Mesenchymal stem cell (in vitro differentiated cells and primary cell): ENCODE measurements around the gene ENG.

Source experiments
- DNase-seq: peaks from one replicate; pipeline ENCODE4 v3.0.0-alpha.2; 2013
- H2AFZ ChIP-seq: one replicate; pipeline ENCODE4 v1.6.1; 2013; ENCODE audit warnings: low read depth, mild to moderate bottlenecking, control low read depth, inconsistent platforms, low read length, moderate library complexity
- H2AK5ac ChIP-seq: 2 replicates; pipeline ENCODE4 v1.6.1; 2013; ENCODE audit warnings: low read length, moderate library complexity, mild to moderate bottlenecking, inconsistent platforms; ENCODE audit not compliant: severe bottlenecking
- H2BK120ac ChIP-seq: one replicate; pipeline ENCODE4 v1.6.1; 2013; ENCODE audit warnings: low read depth, mild to moderate bottlenecking, inconsistent platforms, low read length, moderate library complexity
- H2BK12ac ChIP-seq, 2 experiments: one replicate each; pipeline ENCODE4 v1.6.1; 2013; ENCODE audit warnings: inconsistent platforms in 2 of 2, low read length in 2 of 2, mild to moderate bottlenecking in 2 of 2, moderate library complexity in 2 of 2, control low read depth in 1 of 2
- H2BK15ac ChIP-seq: one replicate; pipeline ENCODE4 v1.6.1; 2013; ENCODE audit warnings: mild to moderate bottlenecking, low read depth, inconsistent platforms; ENCODE audit not compliant: poor library complexity, severe bottlenecking
- H2BK5ac ChIP-seq: 2 replicates; pipeline ENCODE4 v1.6.1; 2013; ENCODE audit warnings: low read depth, mild to moderate bottlenecking, low read length, control low read depth, inconsistent platforms; ENCODE audit not compliant: poor library complexity, severe bottlenecking
- H3K14ac ChIP-seq, 2 experiments: one replicate each; pipeline ENCODE4 v1.6.1; 2013; ENCODE audit warnings: inconsistent platforms in 2 of 2, low read length in 2 of 2, control low read depth in 1 of 2, mild to moderate bottlenecking in 1 of 2, moderate library complexity in 1 of 2
- H3K18ac ChIP-seq, 2 experiments: one replicate each; pipeline ENCODE4 v1.6.1; 2013; ENCODE audit warnings: inconsistent platforms in 2 of 2, low read length in 2 of 2, control low read depth in 1 of 2, low read depth in 1 of 2, mild to moderate bottlenecking in 1 of 2
- H3K23ac ChIP-seq, 2 experiments: one replicate each; pipeline ENCODE4 v1.6.1; 2013; ENCODE audit warnings: inconsistent platforms in 2 of 2, low read length in 2 of 2, mild to moderate bottlenecking in 2 of 2, moderate library complexity in 2 of 2, control low read depth in 1 of 2
- H3K27ac ChIP-seq: 2 replicates; pipeline ENCODE4 v1.5.1; 2013; ENCODE audit warnings: mild to moderate bottlenecking, moderate library complexity, low read length, control low read depth, inconsistent platforms; ENCODE audit not compliant: poor library complexity, severe bottlenecking
- H3K27me3 ChIP-seq, 2 experiments: 2 replicates each; pipeline versions ENCODE4 v1.6.1 to v1.7.0; 2013; ENCODE audit warnings: low read length in 2 of 2, mild to moderate bottlenecking in 2 of 2, moderate library complexity in 2 of 2, control low read depth in 1 of 2, inconsistent platforms in 1 of 2; ENCODE audit not compliant: control insufficient read depth in 1 of 2, insufficient read depth in 1 of 2
- H3K36me3 ChIP-seq, 2 experiments: 2 replicates each; pipeline versions ENCODE4 v1.6.1 to v1.7.0; 2013; ENCODE audit warnings: low read length in 2 of 2, control low read depth in 1 of 2, inconsistent platforms in 1 of 2, low read depth in 1 of 2, mild to moderate bottlenecking in 1 of 2; ENCODE audit not compliant: insufficient read depth in 2 of 2, control insufficient read depth in 1 of 2
- H3K4ac ChIP-seq, 2 experiments: one replicate each; pipeline ENCODE4 v1.6.1; 2013; ENCODE audit warnings: inconsistent platforms in 2 of 2, low read length in 2 of 2, mild to moderate bottlenecking in 2 of 2, moderate library complexity in 2 of 2, control low read depth in 1 of 2, low read depth in 1 of 2
- H3K4me1 ChIP-seq: 2 replicates; pipeline ENCODE4 v1.6.1; 2013; ENCODE audit warnings: low read depth, low read length, control low read depth; ENCODE audit not compliant: control insufficient read depth, insufficient read depth
- H3K4me2 ChIP-seq: 2 replicates; pipeline ENCODE4 v1.6.1; 2013; ENCODE audit warnings: low read length, mild to moderate bottlenecking, inconsistent platforms; ENCODE audit not compliant: poor library complexity, severe bottlenecking
- H3K4me3 ChIP-seq, 2 experiments: 2 replicates each; pipeline versions ENCODE4 v1.5.1 to v1.7.0; 2013; ENCODE audit warnings: low read length in 2 of 2, mild to moderate bottlenecking in 2 of 2, control low read depth in 1 of 2, low read depth in 1 of 2; ENCODE audit not compliant: insufficient read depth in 1 of 2
- H3K79me1 ChIP-seq: replicated peaks from 2 replicates; pipeline ENCODE4 v1.6.1; 2013; ENCODE audit warnings: mild to moderate bottlenecking, control low read depth, low read length, inconsistent platforms; ENCODE audit not compliant: poor library complexity, severe bottlenecking
- H3K9ac ChIP-seq: 2 replicates; pipeline ENCODE4 v1.7.0; 2013; ENCODE audit warnings: mild to moderate bottlenecking, low read length, moderate library complexity
- H3K9me3 ChIP-seq: 2 replicates; pipeline ENCODE4 v1.7.0; 2013; ENCODE audit warnings: mild to moderate bottlenecking, low read length; ENCODE audit not compliant: control insufficient read depth
- H4K8ac ChIP-seq: one replicate; pipeline ENCODE4 v1.6.1; 2013; ENCODE audit warnings: inconsistent platforms, mild to moderate bottlenecking, low read length, moderate library complexity
- H4K91ac ChIP-seq: one replicate; pipeline ENCODE4 v1.6.1; 2013; ENCODE audit warnings: mild to moderate bottlenecking, low read length, inconsistent platforms
- WGBS: methylation state at CpG from one replicate; pipeline ENCODE4 v1.1.7; 2013; ENCODE audit warnings: mixed read lengths; 5-methylcytosine and 5-hydroxymethylcytosine counted together

ENG gene

GRCh38 chr9:127898433-127899127, 44.1 kb upstream of the ENG start:
- peak overlapping the region; percentile 38 to 94 for H2BK12ac ChIP-seq
- peak overlapping the region; percentile 62 for H3K4me2 ChIP-seq
- H4K8ac ChIP-seq, result peak overlapping the region; percentile 92
- peak overlapping the region; percentile 84 to 90 for H3K4me3 ChIP-seq
- peak overlapping the region; percentile 94 for H2BK15ac ChIP-seq
- peak; percentile 94 for DNase-seq
- H3K36me3 ChIP-seq, result peaks cover 35 to 36% of the 10 kb centered on the region in 2 experiments
- peaks cover 37% of the 10 kb centered on the region for H3K4me1 ChIP-seq
- peak overlapping the region in 1 of 2 experiments; percentile 86 for H3K23ac ChIP-seq
- H3K9me3 ChIP-seq, result no peaks in the 10 kb centered on the region
- H2AK5ac ChIP-seq, result no peak overlapping the region
- peak overlapping the region; percentile 68 for H2AFZ ChIP-seq
- H3K79me1 ChIP-seq, result peaks cover 30% of the 10 kb centered on the region
- peak overlapping the region; percentile 98 to 100 for H3K4ac ChIP-seq
- no peaks in the 10 kb centered on the region for H3K27me3 ChIP-seq
- peak overlapping the region; percentile 97 for H2BK120ac ChIP-seq
- peak overlapping the region; percentile 95 to 97 for H3K18ac ChIP-seq
- H4K91ac ChIP-seq, result peak overlapping the region; percentile 98
- H3K27ac ChIP-seq, result peak overlapping the region; percentile 77
- H2BK5ac ChIP-seq, result peak overlapping the region; percentile 85
- WGBS, result 8% methylated on average over 24 of the region's 32 CpGs
- peak overlapping the region; percentile 58 to 78 for H3K14ac ChIP-seq
- peak overlapping the region; percentile 98 for H3K9ac ChIP-seq

DNA sequence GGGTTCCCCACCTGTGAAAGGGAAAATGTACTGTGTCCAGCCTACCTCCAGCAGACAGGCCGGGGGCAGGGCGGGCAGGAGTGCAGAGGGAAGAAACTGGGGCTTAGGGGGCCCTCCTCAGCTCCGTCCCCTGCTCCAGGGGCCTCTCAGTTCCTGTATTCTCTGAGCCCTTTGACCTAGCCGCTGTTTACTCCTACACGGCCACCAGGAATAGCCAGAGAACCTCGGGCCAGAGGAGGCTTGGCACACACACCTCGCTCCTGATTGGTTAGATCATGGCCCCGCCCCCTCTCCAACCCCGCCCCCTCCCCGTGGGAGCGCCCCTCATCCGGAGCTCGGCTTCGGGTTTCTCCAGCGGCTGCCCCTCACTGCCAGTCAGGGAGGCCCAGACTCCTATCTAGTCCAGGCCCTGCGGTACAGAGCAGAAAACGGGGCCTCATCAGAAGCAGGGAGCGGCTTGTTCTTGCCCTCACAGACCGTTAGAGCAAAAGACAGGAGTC, 42.8 kb upstream of the ENG start:
- Histone ChIP-seq H4K8ac (no peak overlapping the region), H2AK5ac (no peak overlapping the region), H2BK5ac (no peak overlapping the region), H3K18ac (peak overlapping the region; percentile 42 to 81), H2BK12ac (peak overlapping the region in 1 of 2 experiments; percentile 96), H3K23ac (no peak overlapping the region), H3K36me3 (peaks cover 46 to 50% of the 10 kb centered on the region in 2 experiments), H2BK120ac (peak overlapping the region; percentile 69), H3K9me3 (no peaks in the 10 kb centered on the region), H3K27ac (peak overlapping the region; percentile 30), H3K79me1 (peaks cover 39% of the 10 kb centered on the region), H3K4me1 (peaks cover 30% of the 10 kb centered on the region), H3K4me2 (peak overlapping the region; percentile 41), H4K91ac (no peak overlapping the region), H3K9ac (peak overlapping the region; percentile 98), H3K4me3 (peak overlapping the region in 1 of 2 experiments; percentile 90), H2BK15ac (no peak overlapping the region), H2AFZ (no peak overlapping the region), H3K4ac (peak overlapping the region in 1 of 2 experiments; percentile 94), H3K14ac (no peak overlapping the region), H3K27me3 (no peaks in the 10 kb centered on the region)
- WGBS, result 11% methylated on average over 18 of the region's 19 CpGs
- peak; percentile 92 for DNase-seq

GRCh38 chr9:127896395-127897192, 42.1 kb upstream of the ENG start:
- peaks cover 39% of the 10 kb centered on the region for H3K79me1 ChIP-seq
- H3K9ac ChIP-seq, result peak overlapping the region; percentile 83
- H4K8ac ChIP-seq, result peak overlapping the region; percentile 74
- peak overlapping the region; percentile 49 to 75 for H2BK12ac ChIP-seq
- H3K14ac ChIP-seq, result no peak overlapping the region
- no peak overlapping the region for H2AFZ ChIP-seq
- peak overlapping the region in 1 of 2 experiments; percentile 76 for H3K4me3 ChIP-seq
- WGBS, result 84% methylated on average over 16 of the region's 16 CpGs
- H2BK120ac ChIP-seq, result peak overlapping the region; percentile 54
- peaks cover 46 to 53% of the 10 kb centered on the region in 2 experiments for H3K36me3 ChIP-seq
- no peak overlapping the region for H2BK15ac ChIP-seq
- H3K9me3 ChIP-seq, result no peaks in the 10 kb centered on the region
- H3K18ac ChIP-seq, result peak overlapping the region; percentile 42 to 61
- H2AK5ac ChIP-seq, result peak overlapping the region; percentile 6
- H3K4ac ChIP-seq, result no peak overlapping the region
- H2BK5ac ChIP-seq, result no peak overlapping the region
- peak overlapping the region; percentile 41 for H3K4me2 ChIP-seq
- no peak for DNase-seq
- peak overlapping the region; percentile 10 for H3K27ac ChIP-seq
- no peaks in the 10 kb centered on the region for H3K27me3 ChIP-seq
- H4K91ac ChIP-seq, result peak overlapping the region; percentile 9
- peaks cover 29% of the 10 kb centered on the region for H3K4me1 ChIP-seq
- H3K23ac ChIP-seq, result no peak overlapping the region

DNA sequence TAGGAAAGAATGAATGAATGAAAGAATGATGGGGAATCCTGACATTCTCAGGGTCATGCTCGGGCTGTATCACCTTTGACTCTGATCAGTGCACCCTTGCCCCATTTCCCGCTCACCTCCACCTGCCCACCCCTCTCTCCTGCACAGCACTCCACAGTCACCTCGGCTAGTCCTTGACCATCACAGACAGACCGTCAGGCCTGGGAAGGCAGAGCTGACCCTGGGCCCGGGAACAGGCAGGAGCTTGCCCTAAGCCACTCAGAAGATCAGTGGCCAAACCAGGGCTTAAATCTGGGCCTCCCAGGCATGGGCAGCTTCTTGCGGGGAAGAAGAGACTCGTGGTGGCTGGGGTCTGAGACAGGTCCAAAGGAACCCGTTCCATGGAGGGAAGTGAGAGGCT, 41.4 kb upstream of the ENG start:
- H2AFZ ChIP-seq, result no peak overlapping the region
- H3K4ac ChIP-seq, result no peak overlapping the region
- peaks cover 52 to 59% of the 10 kb centered on the region in 2 experiments for H3K36me3 ChIP-seq
- no peak overlapping the region for H3K23ac ChIP-seq
- H3K4me2 ChIP-seq, result no peak overlapping the region
- peaks cover 28% of the 10 kb centered on the region for H3K4me1 ChIP-seq
- H3K9ac ChIP-seq, result peak overlapping the region; percentile 83
- no peaks in the 10 kb centered on the region for H3K27me3 ChIP-seq
- H2BK12ac ChIP-seq, result peak overlapping the region in 1 of 2 experiments; percentile 73
- no peak overlapping the region for H4K91ac ChIP-seq
- no peaks in the 10 kb centered on the region for H3K9me3 ChIP-seq
- DNase-seq, result no peak
- no peak overlapping the region for H3K18ac ChIP-seq
- no peak overlapping the region for H2BK5ac ChIP-seq
- H3K4me3 ChIP-seq, result peak overlapping the region in 1 of 2 experiments; percentile 76
- H2BK15ac ChIP-seq, result no peak overlapping the region
- H3K79me1 ChIP-seq, result peaks cover 42% of the 10 kb centered on the region
- H2BK120ac ChIP-seq, result no peak overlapping the region
- WGBS, result 96% methylated on average over 8 of the region's 8 CpGs
- no peak overlapping the region for H4K8ac ChIP-seq
- no peak overlapping the region for H2AK5ac ChIP-seq
- no peak overlapping the region for H3K14ac ChIP-seq
- H3K27ac ChIP-seq, result no peak overlapping the region
